ENCODE measurements around the gene MYLK4. TPM values are rescaled to one million over a fixed set of nuclear protein-coding genes. Genes with fewer than 3 reads are reported as not detected.
A peak's percentile ranks its signal among the peaks of the same experiment; 100 is the strongest.

The MYLK4 gene
- total RNA-seq, 1 experiment from 2014 or later = 1.6 TPM

- H2AFZ ChIP-seq = no peak overlapping the region
- H4K20me1 ChIP-seq (ENCODE audit: insufficient read depth) = no peaks in the 10 kb centered on the region
- TF ChIP-seq CTCF (conservative IDR thresholded peaks at IDR 0.05) (no peak), EZH2 (IDR thresholded peaks at IDR 0.05; ENCODE audit: low read depth) (no peak)
- no peaks in the 10 kb centered on the region for H3K36me3 ChIP-seq (ENCODE audit: low read depth)
- POLR2A ChIA-PET (ENCODE audit: unreplicated experiment) = no interaction called here
- no peak for DNase-seq
- no TSS peak for BruUV-seq (replicated peaks)
- CTCF ChIA-PET = interaction anchor here (0.7 kb wide), 1 partner anchor 543 kb away, joined by 3 read pairs; no protein-coding TSS in a partner anchor
- H3K27ac ChIP-seq = no peak overlapping the region
- H3K27me3 ChIP-seq (ENCODE audit: insufficient read depth, low read depth) = no peaks in the 10 kb centered on the region
- H3K9me3 ChIP-seq (ENCODE audit: insufficient read depth, low read depth) = no peaks in the 10 kb centered on the region
- H3K4me3 ChIP-seq = no peak overlapping the region
- no peaks in the 10 kb centered on the region for H3F3A ChIP-seq (ENCODE audit: insufficient read depth, low read depth)
- H3K4me2 ChIP-seq = no peak overlapping the region
- H3K79me2 ChIP-seq (ENCODE audit: low read depth) = no peaks in the 10 kb centered on the region
- intact Hi-C loops (cut with micrococcal nuclease; ENCODE audit: unreplicated experiment) = no loop called here
- no peaks in the 10 kb centered on the region for H3K9me2 ChIP-seq (ENCODE audit: insufficient read depth)
- H3K4me1 ChIP-seq (replicated peaks; ENCODE audit: insufficient read depth) = no peaks in the 10 kb centered on the region
Measured at GRCh38 chr6:2751871-2752270, 1.1 kb upstream of the MYLK4 start.

- H3K79me2 ChIP-seq (ENCODE audit: low read depth) = no peaks in the 10 kb centered on the region
- intact Hi-C loops (cut with micrococcal nuclease; ENCODE audit: unreplicated experiment) = no loop called here
- H2AFZ ChIP-seq = no peak overlapping the region
Measured at GRCh38 chr6:2749969-2750600, 637 bp downstream of the MYLK4 start.

GRCh38 chr6:2748183-2748582 is 2.5 kb downstream of the MYLK4 start:
- Histone ChIP-seq H3K4me1 (replicated peaks; ENCODE audit: insufficient read depth) (no peaks in the 10 kb centered on the region), H3K27me3 (ENCODE audit: insufficient read depth, low read depth) (no peaks in the 10 kb centered on the region), H3K9me2 (ENCODE audit: insufficient read depth) (no peaks in the 10 kb centered on the region), H4K20me1 (ENCODE audit: insufficient read depth) (no peaks in the 10 kb centered on the region), H3K79me2 (ENCODE audit: low read depth) (no peaks in the 10 kb centered on the region), H3K36me3 (ENCODE audit: low read depth) (no peaks in the 10 kb centered on the region), H3K9me3 (ENCODE audit: insufficient read depth, low read depth) (no peaks in the 10 kb centered on the region), H3F3A (ENCODE audit: insufficient read depth, low read depth) (no peaks in the 10 kb centered on the region), H2AFZ (no peak overlapping the region), H3K27ac (no peak overlapping the region), H3K4me3 (no peak overlapping the region), H3K4me2 (no peak overlapping the region)
- TF ChIP-seq CTCF (conservative IDR thresholded peaks at IDR 0.05) = no peak
- TF ChIP-seq EZH2 (IDR thresholded peaks at IDR 0.05; ENCODE audit: low read depth) = no peak
- no peak for DNase-seq
- BruUV-seq (replicated peaks) = no TSS peak
- CTCF ChIA-PET = no interaction called here
- intact Hi-C loops (cut with micrococcal nuclease; ENCODE audit: unreplicated experiment) = no loop called here
- POLR2A ChIA-PET (ENCODE audit: unreplicated experiment) = no interaction called here

More at GRCh38 chr6:2749969-2750600, 637 bp downstream of the MYLK4 start:
- Histone ChIP-seq H3K9me2 (ENCODE audit: insufficient read depth) (no peaks in the 10 kb centered on the region), H3K4me1 (replicated peaks; ENCODE audit: insufficient read depth) (no peaks in the 10 kb centered on the region), H4K20me1 (ENCODE audit: insufficient read depth) (no peaks in the 10 kb centered on the region), H3F3A (ENCODE audit: insufficient read depth, low read depth) (no peaks in the 10 kb centered on the region), H3K27me3 (ENCODE audit: insufficient read depth, low read depth) (no peaks in the 10 kb centered on the region), H3K9me3 (ENCODE audit: insufficient read depth, low read depth) (no peaks in the 10 kb centered on the region), H3K36me3 (ENCODE audit: low read depth) (no peaks in the 10 kb centered on the region), H3K4me2 (no peak overlapping the region), H3K4me3 (no peak overlapping the region), H3K27ac (no peak overlapping the region)
- DNase-seq = peak in 1 of 2 experiments; percentile 30
- POLR2A ChIA-PET (ENCODE audit: unreplicated experiment) = interaction anchor here (0.6 kb wide), 1 partner anchor 548 kb away, joined by 4 read pairs; no protein-coding TSS in a partner anchor
- CTCF ChIA-PET = interaction anchor here (0.5 to 0.9 kb wide), 5 partner anchors 12 to 1733 kb away, joined by 3 to 18 read pairs (median 3); no protein-coding TSS in a partner anchor
- no peak for TF ChIP-seq EZH2 (IDR thresholded peaks at IDR 0.05; ENCODE audit: low read depth)
- peak; percentile 69 for TF ChIP-seq CTCF (conservative IDR thresholded peaks at IDR 0.05)
- BruUV-seq (replicated peaks) = no TSS peak
